GM19035 (cell line): ENCODE data around the gene TPRG1.

Experiments used
- ATAC-seq: cut with Tn5 transposase; IDR thresholded peaks from one replicate; pipeline ENCODE4 v1.9.1; 2021; ENCODE audit not compliant: unreplicated experiment

Gene TPRG1

DNA sequence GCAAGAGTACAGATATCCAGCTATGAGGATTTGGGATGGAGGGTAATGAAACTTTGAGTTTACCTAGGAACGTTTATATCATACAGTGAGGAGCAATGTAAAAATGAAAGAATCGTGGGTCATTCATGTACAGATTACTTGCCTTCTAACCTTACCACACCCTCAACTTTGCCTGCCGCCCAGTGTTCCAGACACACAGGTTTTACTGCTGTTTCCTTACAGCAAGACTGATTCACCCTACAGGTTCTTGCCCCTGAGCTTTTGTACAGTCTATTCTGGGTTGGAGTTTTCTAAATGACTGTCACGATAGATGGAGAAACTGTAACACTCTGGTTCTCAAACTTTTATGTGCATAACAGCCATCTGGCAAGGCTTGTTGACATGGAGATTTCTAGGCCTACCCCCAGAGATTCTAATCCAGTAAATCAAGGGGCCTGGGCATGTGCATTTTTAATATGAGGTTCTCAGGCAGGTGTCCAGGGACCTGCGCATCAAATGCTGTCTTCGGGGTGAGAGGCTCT is 6.6 kb upstream of the TPRG1 start:
- ATAC-seq = no peak

DNA sequence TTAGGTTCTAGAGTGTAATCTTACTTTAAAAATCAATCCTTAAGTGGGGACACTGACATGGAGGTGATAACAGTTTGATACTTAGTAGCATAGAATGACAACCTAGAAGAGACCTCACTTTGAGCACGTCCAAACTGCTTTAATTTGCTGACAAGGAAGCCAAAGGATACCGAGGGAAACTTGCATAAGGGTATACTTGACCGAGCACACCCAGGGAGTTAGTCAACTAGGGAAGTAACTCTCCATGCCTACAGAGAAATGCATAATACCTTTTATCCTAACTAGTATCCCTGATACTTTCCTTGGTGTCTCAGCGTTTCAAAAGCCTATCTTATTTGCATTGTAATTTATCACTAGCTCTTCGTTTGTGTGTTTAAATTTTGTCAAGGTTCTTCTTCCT is 5.5 kb upstream of the TPRG1 start:
- ATAC-seq = no peak

DNA sequence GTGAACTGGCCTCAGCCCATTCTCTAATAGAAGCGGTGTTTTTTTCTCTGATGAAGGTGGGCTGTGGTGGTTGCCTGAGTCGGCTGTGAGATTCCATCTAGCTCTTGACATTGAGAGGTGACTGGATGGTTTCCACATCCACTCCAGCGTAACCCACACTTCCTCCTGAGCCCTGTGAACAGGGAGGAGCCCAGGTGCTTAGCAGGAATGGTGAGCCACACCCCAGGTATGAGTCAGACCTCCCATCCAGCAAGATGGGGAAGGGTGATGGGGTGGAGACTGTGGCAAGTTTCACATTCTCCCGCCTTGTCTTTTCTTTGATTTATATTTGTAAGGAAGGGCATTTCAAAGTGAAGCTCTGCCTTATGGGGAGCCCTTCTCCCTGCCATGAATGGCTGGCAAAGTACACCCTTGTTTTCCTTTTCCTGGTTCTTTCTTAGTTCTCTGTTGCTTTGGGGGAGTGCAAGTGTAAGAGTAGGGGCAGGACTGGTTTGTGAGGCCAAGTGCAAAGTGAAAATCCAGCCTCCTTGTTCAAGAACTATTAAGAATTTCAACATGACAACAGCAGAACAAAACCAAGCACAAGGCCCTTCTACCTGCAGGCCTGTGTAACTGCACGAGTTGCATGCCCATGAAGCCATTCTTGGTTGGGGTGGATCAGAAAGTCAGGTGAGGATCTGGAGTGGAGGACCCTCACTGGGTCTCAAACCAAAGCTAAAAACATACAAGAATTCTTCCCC is 4.6 kb upstream of the TPRG1 start:
- ATAC-seq = no peak

DNA sequence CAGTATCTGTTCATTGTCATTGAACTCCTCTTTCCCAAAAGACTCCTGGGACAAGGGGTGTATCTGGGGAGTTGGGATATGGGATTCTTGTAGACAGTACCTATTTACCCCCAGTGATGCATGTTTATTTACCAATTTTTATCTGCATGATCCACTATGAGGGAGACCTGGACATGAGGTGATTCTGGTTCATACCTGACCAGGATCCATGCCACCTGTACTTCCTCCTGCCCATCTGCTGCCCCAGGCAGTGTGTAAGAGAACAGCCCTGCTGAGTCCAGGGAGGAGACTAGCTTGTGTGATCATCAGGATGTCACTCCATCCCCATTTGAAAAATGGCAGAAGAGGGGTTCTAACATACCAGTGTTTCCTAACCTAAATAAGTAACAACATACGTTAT is 3.1 kb upstream of the TPRG1 start:
- no peak for ATAC-seq

DNA sequence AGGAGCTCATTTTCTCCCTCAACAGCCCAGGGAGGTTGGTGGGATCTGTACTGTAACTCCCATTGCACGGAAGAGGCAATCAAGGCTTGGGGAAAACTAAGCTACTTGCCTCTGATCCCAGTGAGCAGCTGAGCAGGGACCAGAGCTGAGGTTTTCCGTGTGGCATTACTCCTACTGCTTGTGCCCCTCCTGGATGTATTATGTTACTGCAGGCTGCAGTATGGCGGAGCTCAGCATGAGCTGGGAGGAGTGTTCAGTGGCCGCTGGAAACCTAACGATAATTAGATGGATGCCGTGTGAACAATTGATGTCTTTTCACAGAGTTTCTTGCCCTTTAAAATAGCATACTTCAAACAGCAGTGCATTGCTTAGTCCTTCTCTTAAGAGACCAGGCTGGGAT is 2.0 kb upstream of the TPRG1 start:
- ATAC-seq = no peak

DNA sequence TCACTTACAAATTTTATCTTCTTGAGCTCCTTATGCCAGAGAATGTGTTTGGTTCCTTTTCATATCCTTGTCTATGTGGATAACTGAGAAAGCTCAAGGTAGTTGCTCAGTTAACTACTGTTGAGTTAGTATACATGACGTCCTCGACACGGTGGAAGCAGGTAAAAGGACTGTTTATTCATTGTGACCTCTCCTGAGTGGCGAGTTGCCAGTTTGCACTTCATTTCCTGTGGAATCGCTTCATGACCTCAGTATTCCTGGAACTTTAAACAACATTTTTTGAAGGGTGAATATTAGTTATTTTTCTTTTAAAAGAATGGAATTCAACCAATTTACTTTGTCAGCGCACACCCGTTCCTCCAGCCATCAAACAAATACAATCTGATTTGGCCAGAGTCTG is 1.2 kb upstream of the TPRG1 start:
- ATAC-seq = no peak

DNA sequence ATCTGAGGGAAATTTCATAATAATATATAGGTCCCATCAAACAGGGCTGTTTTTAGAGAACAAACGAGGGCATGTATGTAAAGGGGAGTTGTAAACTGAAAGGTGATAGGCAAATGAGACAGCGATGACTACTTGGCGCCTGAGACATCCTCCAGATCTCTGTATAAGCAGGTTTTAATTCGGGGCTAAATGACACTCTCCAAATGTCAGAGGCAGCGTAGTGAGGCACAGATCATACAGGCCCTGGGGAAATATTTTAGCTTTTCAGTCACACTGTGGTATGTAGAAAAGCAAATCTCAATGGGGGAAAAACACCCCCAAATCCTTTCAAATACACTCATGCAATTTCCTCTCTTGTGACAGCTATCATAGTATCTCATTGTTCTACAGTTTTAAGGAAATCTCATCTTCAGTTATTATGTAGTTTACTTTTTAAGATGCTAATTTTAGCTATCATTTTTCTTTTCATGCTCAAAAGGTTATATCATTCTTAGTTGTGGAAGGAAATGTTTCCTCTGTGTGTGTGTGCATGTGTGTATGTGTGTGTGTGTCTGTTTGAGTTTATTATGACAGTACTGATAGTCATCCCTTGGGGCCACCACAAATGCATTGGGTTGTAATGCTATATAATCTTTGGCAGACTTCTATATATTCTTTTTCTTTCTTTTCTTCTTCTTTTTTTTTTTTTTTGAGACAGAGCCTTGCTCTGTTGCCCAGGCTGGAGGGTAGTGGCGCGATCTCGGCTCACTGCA is 1.1 kb downstream of the TPRG1 start:
- no peak for ATAC-seq

DNA sequence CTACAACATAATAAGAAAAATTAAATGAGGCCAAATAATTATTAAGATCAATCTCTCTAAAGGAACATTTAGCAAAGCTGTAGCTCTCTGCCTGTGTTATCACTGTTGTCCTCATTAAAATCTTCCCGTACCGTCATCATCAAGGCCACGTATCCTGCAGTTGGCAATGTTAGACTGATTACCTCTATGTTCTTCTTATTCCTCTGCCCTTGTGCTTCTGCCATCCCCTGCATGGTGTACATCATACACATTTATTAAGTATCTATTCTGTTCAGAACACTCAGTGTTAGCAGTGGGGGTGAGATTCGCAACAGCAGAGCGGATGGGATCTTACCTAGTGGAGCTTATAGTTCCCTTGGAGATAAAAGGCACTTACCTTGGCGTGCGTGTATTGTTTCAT is 12.8 kb downstream of the TPRG1 start:
- no peak for ATAC-seq

DNA sequence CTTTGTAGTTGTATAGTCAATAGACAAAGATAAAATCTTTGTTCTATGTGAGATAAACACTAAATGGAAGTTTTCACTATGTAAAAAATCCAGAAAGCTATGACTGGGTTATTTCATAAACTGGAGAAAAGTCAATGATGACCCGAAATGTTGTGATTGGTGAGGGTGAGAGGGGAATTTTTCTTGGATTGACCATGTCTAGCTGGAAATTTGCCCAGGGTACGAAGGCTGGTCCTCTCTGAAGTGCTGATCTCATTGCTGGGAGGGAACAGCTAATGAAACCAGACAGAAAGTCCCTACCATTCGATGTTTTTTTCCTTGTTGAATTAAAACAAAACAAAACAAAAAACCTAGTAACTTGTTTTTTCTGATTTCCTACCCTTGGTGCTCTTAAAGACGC is 14.3 kb downstream of the TPRG1 start:
- ATAC-seq = no peak

DNA sequence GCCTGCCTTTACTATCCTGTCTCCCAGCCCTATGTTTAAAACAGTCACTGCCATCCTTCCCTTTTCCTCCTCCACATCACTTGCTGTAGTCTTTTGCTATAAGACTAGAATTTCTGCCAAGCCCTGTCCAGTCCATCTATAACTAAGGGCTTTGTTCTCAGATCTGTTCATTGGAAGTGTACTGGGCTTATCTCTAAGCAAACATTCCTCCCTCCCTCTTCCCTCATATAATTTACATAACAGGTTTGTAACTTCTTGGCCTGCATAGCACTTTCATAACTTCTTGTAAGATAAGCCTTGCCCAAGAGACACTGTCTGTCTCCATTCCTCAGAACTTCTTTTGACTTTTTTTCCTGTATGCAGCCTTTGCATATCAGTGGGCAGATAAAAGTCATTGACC is 16.7 kb downstream of the TPRG1 start:
- no peak for ATAC-seq

DNA sequence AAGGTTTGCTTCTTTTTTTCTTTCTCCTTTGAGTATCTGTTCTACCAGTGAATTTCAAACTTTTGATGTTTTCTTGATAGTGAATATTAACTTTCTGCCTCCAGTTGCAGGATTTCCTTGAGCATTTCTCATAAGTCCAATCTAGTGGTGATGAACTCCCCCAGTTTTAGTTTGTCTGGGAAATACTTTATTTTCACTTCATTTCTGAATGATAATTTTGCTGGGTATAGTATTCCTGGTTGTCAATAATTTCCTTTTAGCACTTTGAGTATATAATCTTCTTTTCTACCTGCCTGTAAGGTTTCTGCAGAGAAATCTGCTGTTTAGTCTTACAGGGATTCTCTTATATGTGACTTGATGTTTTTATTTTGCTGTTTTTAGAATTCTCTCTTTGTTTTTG is 21.0 kb downstream of the TPRG1 start:
- ATAC-seq = no peak

DNA sequence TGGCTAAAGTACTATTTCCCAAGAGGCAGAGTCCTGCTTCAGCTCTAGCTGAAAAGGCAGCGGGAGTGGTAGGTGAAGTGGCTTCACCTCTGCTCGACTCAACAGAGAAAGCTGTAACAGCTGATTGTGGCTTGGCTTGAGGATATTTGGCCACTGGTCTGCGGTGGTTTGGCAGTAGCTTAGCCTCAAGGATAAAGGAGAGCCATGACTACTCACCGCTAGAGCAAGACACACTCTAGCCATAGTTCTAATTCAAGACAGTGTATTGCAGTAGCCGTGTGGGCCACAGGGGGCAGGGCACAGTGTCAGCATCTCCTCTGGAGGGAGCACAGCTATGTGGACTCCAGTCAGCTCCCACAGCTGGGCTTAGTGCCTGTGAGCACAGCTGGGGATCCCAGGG is 23.5 kb downstream of the TPRG1 start:
- no peak for ATAC-seq

DNA sequence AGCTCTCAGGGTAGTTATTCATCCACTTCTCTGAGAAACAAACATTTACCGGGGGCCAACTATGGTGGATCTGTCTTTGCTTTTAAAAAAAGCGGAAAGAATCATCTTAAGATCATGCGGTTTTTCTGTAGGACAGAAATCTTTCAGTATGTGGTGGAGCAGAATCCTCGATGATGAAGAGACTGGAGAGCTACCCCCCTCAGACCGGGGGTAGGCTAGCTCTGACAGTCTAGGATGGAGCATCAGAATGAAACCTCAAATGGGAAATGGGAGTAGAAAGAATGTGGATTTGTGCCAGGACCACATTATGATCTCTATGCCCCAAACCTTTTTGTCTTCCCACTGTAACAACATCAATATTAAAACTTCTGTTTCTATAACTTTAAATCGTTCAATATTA is 30.3 kb downstream of the TPRG1 start:
- no peak for ATAC-seq

DNA sequence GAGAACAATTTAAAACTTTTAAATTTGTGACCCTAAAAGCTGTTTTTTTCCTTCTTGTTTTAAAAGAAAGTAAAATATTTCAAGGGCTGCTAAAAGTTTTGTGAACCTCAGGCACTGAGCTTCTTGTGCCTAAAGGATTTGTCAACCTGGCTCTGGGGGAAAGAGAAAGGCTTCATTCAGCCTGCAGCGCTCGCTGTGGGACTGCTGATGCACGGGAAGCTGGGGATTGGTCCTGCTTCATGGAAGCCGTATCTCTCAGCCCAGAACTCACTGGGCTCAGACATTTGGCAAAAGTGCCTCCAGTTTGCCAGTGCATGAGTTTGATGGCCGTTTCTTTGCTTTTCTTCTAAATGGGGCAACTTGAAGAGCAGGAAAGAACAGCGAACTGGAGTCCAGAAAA is 30.8 kb downstream of the TPRG1 start:
- no peak for ATAC-seq

DNA sequence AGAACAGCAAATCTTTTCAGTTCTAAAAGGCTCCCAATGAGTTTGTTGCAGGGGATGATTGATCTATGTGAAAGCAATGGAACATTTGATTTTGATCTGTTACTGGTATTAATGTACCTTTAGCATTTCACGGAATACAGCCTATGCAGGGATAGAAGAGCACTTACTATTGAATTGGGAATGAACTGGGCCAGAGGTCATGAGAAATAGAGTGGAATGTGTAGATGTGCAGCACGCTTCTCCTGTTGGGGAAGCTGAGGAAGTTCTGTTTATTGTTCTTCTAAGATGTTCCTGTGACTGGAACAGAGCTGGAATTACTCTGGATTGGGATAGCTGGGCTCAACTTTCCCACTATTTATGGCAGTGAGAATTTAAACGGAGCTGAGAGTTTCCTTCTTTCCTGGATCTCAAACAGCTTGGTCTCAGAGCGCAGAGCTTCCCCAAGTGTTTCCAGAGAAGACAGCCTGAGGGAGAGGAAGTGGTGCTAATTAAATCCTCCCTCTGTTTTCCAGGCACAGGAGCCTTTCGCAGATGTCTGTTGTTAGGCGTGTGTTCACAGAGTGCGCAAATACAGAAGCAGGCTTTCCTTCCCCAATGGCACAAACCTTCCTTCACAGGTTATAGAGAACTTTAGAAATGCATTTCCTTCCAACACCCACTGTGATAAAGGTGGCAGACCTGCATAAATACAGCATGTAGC is 32.5 kb downstream of the TPRG1 start:
- ATAC-seq = no peak

DNA sequence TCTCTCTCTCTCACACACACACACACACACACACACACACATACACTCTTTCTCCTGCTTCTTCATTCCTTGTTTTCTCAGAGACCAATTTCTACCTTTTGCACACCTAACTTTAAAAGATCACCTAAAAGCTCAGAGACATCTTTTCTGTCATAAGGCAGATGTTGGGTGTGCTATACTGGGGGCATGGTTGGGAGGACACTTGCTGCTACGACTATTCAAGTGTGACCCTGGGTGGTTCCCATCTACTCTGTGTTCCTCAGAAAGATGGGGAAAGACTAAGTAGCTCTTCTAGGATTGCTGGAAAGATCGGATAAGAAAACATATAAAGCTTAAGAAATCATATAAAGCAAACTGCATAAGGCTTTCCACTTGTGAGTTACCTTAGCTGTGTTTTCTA is 33.2 kb downstream of the TPRG1 start:
- no peak for ATAC-seq

DNA sequence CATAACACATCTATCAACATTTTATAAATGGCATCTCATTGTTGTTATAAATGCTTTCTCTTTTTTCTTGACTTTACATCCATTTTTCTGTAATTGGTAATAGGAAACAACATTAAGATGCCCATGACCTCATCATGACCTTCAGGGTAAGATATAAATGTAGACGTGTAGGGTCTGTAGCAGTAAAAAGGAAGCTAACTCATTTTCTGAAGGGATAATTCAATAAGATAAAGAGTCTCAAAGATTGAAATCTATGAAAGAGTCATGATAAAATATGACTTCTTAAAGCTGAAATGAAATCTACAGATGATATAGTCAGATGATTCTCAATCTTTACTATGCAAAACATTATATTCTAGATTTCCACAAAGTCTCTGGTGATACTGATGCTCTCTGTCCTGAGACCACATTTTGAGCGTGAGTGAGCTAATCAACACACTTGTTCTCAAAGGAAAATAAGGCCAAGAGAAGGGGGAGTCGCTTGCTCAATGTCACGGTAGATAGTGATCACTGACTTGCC is 38.5 kb downstream of the TPRG1 start:
- ATAC-seq = no peak

DNA sequence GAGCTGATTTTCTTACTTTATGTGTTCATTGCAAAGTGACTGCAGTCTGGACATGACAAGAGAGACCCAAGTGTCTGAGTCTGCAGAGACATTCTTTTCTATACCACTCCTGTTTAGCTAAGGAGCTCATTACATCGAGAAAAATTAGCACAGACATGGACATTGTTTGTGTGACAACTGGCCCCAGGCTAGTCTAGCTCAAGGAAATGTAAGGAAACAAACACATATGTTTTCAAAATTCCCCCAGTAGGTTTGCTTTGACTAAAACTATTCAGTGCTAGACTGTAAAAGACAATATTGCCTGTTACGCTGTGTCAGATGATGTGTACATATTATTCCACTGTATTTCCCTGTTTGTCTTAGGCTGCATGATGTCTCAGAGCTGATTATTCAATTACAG is 40.9 kb downstream of the TPRG1 start:
- ATAC-seq = no peak

DNA sequence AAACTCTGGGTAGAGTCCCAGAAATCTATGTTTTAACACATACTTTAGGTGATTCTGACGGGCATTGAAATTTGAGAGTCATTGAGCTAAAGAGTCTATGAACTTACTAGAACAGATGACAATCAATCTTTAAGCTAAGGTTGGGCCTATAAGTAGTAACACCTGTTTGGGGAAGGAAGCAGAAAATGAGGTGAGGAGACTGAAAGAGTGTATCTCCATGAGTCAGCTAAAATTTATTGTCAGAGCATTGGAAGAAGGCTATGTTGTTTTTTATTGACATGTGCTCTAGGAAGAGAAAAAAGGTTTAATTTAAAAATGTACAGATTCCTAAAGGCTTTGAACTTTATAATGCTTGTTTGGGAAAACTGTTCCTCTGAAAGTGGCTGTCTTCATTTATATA is 42.9 kb downstream of the TPRG1 start:
- no peak for ATAC-seq

DNA sequence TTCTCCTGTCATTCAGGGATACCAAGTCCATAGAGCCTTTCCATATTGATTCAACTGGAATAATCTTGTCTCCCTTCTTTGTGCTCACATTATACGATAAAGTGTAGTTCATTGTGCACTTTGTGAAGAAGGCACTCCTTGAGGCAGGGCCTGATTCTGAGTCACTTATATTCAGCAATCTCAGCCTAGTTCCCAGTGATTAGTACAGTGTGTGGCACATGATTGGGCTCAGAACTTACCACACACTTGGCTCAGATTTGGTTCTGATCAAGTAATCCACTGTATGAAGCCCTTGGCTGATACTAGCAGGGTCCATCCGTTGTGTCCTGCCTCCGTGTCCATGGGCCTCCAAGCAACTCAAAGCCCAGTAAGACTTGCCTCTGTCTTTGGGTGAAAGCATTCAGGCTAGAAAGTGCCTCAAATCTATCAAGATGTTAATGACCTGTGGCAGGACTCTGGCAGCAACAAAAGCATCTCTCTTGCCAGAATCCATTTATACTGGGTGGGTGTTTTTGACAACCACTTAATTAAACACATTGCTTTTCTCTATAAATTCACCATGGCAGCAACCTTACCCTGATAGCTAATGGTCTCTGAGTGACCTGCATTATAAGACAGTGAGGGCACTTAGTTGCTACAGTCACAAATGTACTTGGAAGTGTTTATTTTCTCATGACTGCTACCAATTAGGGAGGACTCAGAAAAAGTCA is 51.3 kb downstream of the TPRG1 start:
- ATAC-seq = no peak

DNA sequence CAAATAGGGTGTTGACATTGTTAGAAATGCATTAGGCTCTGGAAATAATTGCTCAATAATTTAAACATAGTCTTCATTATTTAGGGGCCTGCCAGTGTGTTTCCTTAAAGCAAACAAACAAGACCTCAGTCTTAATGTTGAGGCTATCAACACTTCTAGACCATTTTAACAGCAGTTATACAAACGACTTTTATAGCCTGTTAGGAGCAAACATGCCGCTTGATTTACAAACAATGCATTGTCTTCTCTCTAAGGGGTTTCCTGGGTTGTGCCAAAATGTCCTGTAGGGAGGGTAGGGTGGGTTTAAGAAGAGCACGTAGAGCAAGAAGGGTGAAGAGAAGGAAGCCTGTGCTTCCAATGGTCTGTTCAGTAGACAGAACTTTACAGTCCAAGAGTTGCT is 53.7 kb downstream of the TPRG1 start:
- ATAC-seq = no peak
